Endothelial cell of coronary artery (primary cell): ENCODE data around the gene MYBPC1. TPM values are rescaled to one million over a fixed set of nuclear protein-coding genes. Genes with fewer than 3 reads are reported as not detected.

Experiments
- total RNA-seq: library from RNA; depleted of rRNA; stranded (reverse); fragments of >200 nt; gene quantifications from 2 replicates; pipeline ENCODE4 v1.2.3, GENCODE V29; 2014

Gene MYBPC1, protein sequence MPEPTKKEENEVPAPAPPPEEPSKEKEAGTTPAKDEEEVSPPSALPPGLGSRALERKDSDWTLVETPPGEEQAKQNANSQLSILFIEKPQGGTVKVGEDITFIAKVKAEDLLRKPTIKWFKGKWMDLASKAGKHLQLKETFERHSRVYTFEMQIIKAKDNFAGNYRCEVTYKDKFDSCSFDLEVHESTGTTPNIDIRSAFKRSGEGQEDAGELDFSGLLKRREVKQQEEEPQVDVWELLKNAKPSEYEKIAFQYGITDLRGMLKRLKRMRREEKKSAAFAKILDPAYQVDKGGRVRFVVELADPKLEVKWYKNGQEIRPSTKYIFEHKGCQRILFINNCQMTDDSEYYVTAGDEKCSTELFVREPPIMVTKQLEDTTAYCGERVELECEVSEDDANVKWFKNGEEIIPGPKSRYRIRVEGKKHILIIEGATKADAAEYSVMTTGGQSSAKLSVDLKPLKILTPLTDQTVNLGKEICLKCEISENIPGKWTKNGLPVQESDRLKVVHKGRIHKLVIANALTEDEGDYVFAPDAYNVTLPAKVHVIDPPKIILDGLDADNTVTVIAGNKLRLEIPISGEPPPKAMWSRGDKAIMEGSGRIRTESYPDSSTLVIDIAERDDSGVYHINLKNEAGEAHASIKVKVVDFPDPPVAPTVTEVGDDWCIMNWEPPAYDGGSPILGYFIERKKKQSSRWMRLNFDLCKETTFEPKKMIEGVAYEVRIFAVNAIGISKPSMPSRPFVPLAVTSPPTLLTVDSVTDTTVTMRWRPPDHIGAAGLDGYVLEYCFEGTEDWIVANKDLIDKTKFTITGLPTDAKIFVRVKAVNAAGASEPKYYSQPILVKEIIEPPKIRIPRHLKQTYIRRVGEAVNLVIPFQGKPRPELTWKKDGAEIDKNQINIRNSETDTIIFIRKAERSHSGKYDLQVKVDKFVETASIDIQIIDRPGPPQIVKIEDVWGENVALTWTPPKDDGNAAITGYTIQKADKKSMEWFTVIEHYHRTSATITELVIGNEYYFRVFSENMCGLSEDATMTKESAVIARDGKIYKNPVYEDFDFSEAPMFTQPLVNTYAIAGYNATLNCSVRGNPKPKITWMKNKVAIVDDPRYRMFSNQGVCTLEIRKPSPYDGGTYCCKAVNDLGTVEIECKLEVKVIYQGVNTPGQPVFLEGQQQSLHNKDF
- not detected in 2 replicates for total RNA-seq

DNA sequence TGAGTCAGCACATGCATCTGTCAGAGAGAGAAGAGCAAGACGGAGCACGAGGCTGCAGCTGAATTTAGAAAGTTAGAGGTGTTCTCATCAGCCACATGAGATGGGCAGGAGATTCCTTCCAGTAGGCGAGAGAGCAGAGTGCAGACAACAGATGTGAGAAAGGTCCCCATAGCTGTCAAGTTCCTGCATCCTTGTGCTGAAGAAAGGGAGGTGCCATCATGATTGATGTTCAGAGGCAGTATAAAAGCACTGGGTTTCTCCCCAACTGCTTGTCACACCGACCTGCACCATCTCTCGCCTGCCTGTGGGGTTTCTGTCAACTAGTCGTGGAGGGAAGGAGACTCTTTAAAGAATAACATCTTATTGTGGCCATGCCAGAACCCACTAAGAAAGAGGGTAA is at the start of gene MYBPC1:
TSS of gene MYBPC1 (plus strand) at position 272 of the 400 bp plus-strand sequence. CDS start at position 372, 100 bp downstream.

DNA sequence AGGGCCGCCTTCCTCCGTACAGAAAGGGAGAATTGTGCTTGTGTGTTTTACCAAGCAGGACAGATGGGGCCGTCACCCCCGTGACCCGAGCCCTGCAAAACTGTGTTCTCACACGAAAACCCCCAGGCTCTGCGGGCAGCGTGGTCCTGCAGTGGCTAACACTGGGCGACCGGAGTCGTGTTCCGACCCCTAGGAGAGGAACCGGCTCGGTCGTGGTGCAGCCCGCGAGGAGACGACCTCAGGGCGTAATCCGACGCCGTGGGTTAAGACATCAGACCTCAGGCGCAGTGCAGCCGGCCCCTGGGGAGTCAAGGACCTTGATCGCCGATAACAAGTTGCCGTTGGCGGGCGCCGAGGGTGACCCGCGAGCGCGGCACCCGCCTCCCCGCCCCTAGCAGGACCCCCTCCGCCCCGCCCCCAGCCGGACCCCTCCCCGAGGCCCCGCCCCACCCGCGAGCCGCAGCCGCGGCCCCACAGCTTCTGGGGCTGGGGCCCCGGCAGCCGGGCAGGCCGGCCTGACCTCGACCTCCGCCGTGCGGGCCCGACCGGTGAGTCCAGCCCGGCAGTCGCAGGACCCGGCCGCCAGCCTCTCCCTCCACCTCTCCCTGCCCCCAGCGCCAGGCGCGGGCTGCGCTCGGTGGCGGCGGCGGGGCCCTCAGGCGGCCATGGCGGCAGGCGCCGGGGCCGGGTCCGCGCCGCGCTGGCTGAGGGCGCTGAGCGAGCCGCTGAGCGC is 102.6 kb downstream of the MYBPC1 start, which contains the start of gene CHPT1:
TSS of gene CHPT1 (plus strand) at position 444 of the 733 bp plus-strand sequence. CDS start at position 666, 222 bp downstream.

Other genes starting within 250 kb of the MYBPC1 start
- 54.8 and 72.4 TPM in 2 replicates for gene ARL1, start 187.2 kb upstream of the MYBPC1 start, total RNA-seq
- not detected in 2 replicates for gene SPIC, start 119.6 kb upstream of the MYBPC1 start, total RNA-seq
- gene CHPT1, start 102.7 kb downstream of the MYBPC1 start, total RNA-seq: 22.0 and 26.8 TPM in 2 replicates
- gene SYCP3, start 144.5 kb downstream of the MYBPC1 start, total RNA-seq: 0.09 and 0.19 TPM in 2 replicates
- 25.6 and 30.5 TPM in 2 replicates for gene GNPTAB, start 236.0 kb downstream of the MYBPC1 start, total RNA-seq